RWPE1 (cell line): Measurements from ENCODE around the gene ZNF329.

Source experiments
- CTCF ChIA-PET: fragments of 350-600 bp; sonication (Branson Sonifier 250); formaldehyde crosslinking; extraction: SDS; loops from one replicate; lab custom pipeline; 2021; lab: Yijun Ruan, JAX
- POLR2A ChIA-PET: fragments of 400-600 bp; formaldehyde crosslinking; extraction: SDS; loops from one replicate; lab custom pipeline; 2020; ENCODE audit warnings: antibody characterized with exemption; ENCODE audit not compliant: low non-redundant PET; lab: Yijun Ruan, JAX
- DNase-seq: peaks from one replicate; pipeline ENCODE4 v3.0.0; 2012; ENCODE audit warnings: low spot score
- H3K27ac ChIP-seq: fragments of 450-650 bp; 2 replicates; pipeline ENCODE4 v1.5.1; 2017
- TF ChIP-seq, protein P1 (sequence below): fragments of 450-650 bp; conservative IDR thresholded peaks from 2 replicates; pipeline ENCODE4 v1.5.1; 2017; ENCODE audit warnings: low read depth, mild to moderate bottlenecking

Gene ZNF329

DNA sequence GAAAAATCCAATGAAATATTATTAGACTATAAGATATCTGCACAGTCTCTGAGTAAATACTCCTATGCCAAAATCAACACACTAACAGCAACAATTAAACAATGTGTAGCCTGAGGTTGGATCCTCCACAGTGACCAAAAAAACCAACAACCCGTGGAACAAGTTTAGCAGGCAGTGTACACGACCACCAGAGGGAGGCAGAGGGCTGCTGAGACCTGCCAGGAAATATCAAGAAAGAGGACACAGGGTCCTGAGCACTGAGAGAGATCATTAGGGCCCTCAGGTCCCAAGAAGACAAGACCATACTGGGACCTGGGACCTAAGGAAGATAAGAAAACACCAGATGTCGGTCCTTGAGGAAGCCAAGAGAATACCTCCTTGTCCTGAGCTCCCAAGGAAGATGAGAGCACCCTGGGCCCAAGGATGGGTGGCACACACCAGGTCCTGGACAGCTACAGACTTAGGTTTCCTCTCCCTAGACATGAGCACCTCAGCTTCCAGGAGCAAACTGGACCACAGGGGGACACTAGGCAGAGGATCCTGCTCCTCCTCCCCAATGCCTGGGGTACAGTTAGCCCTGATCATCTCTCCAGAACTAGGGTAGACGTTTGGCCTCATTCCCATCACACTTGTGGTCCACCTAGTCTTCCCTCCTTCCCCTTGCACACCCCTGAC is 31.4 kb upstream of the ZNF329 start:
- no peak for DNase-seq
- POLR2A ChIA-PET, result no interaction called here
- peak overlapping the region; percentile 98 for H3K27ac ChIP-seq
- CTCF ChIA-PET, result interaction anchor here (0.6 kb wide), 2 partner anchors 168 to 396 kb away, joined by 3 read pairs; no protein-coding TSS in a partner anchor
- TF ChIP-seq, protein P1, sequence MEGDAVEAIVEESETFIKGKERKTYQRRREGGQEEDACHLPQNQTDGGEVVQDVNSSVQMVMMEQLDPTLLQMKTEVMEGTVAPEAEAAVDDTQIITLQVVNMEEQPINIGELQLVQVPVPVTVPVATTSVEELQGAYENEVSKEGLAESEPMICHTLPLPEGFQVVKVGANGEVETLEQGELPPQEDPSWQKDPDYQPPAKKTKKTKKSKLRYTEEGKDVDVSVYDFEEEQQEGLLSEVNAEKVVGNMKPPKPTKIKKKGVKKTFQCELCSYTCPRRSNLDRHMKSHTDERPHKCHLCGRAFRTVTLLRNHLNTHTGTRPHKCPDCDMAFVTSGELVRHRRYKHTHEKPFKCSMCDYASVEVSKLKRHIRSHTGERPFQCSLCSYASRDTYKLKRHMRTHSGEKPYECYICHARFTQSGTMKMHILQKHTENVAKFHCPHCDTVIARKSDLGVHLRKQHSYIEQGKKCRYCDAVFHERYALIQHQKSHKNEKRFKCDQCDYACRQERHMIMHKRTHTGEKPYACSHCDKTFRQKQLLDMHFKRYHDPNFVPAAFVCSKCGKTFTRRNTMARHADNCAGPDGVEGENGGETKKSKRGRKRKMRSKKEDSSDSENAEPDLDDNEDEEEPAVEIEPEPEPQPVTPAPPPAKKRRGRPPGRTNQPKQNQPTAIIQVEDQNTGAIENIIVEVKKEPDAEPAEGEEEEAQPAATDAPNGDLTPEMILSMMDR, result peak; percentile 22; the same call in 1 of the 2 replicates

DNA sequence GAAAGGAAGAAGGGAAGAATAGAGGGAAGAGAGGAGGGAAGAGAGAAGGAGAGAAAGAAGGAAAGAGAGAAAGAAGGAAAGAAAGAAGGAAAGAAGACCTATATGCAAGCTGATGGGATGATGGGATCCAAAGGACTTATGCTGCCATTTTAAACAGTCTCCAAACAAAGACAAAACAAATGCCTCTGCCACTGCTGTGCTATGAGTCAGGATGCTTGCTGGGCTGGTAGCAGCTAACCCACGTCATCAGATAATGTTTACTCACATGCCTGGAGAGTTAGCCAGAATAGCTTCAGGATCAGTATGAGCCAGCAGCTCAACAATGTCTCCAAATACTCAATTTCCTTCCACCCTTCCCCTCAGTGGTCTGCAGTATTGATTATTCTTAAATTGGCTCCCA is 20.3 kb upstream of the ZNF329 start:
- POLR2A ChIA-PET, result no interaction called here
- DNase-seq, result peak; percentile 31
- CTCF ChIA-PET, result interaction anchor here (1.4 kb wide), 1 partner anchor 15 kb away, joined by 3 read pairs; no protein-coding TSS in a partner anchor
- TF ChIP-seq, protein P1, result no peak
- H3K27ac ChIP-seq, result no peak overlapping the region

DNA sequence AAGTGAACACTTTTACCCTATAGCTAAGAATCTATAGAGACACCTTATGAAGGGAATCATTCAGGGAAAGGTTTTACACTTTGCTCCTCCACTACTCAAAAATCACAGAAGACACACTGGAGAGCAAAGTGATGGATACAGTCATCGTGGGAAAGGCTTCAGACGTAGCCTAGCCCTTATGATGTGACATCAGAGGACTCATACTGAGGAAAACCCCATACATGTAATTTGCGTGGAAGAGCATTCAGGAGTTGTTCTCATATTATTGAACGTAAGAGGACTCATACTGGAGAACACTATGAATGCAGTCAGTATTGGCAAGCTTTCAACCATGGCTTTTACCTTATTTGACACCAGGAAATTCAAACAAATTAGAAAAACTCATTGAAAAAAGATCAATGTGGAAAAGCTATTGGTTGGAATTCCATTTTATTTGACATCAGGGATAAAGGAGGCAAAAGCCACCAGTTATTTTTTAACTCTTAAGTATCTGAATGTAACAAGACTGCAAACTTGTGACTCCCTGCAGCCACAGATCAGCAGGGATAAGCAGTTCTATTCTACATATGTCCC is 16.2 kb upstream of the ZNF329 start:
- ChIA-PET CTCF (no interaction called here), POLR2A (no interaction called here)
- TF ChIP-seq, protein P1, result no peak
- DNase-seq, result no peak
- H3K27ac ChIP-seq, result no peak overlapping the region

DNA sequence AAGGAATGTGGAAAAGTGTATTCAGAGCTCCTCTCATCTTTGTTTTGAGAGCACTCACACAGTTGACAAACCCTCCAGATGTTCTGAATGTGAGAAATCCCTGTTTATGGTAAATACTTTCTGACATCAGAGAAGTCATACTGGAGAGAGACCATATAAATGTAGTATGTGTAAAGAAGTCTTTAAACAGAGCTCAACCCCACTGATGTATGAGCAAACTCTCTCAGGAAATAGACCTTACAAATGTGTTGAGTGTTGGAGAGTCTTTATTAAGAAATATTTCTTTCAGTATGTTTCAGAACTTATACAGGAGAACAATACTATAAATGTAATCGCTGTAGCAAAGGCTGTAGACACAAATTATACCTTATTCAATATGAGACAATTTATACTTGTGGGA is 15.7 kb upstream of the ZNF329 start:
- no peak overlapping the region for H3K27ac ChIP-seq
- no peak for DNase-seq
- ChIA-PET CTCF (no interaction called here), POLR2A (no interaction called here)
- TF ChIP-seq, protein P1, result no peak

DNA sequence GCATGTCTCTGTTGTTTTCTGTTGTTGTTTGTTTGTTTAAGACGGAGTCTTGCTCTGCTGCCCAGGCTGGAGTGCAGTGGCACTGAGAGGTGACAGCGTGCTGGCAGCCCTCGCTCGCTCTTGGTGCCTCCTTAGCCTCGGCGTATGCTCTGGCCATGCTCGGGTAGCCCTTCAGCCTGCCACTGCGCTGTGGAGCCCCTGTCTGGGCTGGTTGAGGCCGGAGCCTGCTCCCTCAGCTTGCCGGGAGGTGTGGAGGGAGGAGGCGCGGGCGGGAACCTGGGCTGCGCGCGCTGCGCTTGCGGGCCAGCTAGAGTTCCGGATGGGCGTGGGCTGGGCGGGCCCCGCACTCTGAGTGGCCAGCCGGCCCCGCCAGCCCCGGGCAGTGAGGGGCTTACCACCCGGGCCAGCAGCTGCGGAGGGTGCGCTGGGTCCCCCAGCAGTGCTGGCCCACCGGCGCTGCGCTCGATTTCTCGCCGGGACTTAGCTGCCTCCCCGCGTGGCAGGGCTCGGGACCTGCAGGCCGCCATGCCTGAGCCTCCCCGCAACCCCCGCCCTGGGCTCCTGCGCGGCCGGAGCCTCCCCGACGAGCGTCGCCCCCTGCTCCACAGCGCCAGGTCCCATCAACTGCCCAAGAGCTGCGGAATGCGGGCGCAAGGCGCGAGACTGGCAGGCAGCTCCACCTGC is 6.6 kb upstream of the ZNF329 start:
- H3K27ac ChIP-seq, result no peak overlapping the region
- TF ChIP-seq, protein P1, result no peak
- no peak for DNase-seq
- ChIA-PET POLR2A (no interaction called here), CTCF (no interaction called here)
